Measurements from ENCODE around the gene SMYD5. TPM values are rescaled to one million over a fixed set of nuclear protein-coding genes. Genes with fewer than 3 reads are reported as not detected.
A peak's percentile ranks its signal among the peaks of the same experiment; 100 is the strongest.

The SMYD5 gene
- total and polyA plus RNA-seq, 9 of the 15 experiments (the other 6 are each of a cell fraction or from before 2014, with no cell fraction given) = 11.4 to 56.8 (median 32.0) TPM

- TF ChIP-seq NRF1 (conservative IDR thresholded peaks at IDR 0.05 in 1 of 2, IDR thresholded peaks at IDR 0.05 in 1 of 2) (peak in 1 of 2 experiments; percentile 32; a peak in 2 of 4 replicates), EP300 (IDR thresholded peaks at IDR 0.05; ENCODE audit: low read length) (no peak), PHF8 (IDR thresholded peaks at IDR 0.05; ENCODE audit: borderline replicate concordance, low read length) (peak; percentile 35; the same call in 1 of the 2 replicates), POLR2G (IDR thresholded peaks at IDR 0.05; ENCODE audit: low read depth, low read length) (peak; percentile 62), PHF21A (IDR thresholded peaks at IDR 0.05; ENCODE audit: borderline replicate concordance, low read depth) (0 out of 2 replicates have a peak, but pooled peaks have one; percentile 60), ELK1 (CRISPR knock-in tag; IDR thresholded peaks at IDR 0.05) (no peak), DEAF1 (CRISPR knock-in tag; IDR thresholded peaks at IDR 0.05) (peak; percentile 95), HOXB6 (CRISPR knock-in tag; IDR thresholded peaks at IDR 0.05; ENCODE audit: borderline replicate concordance) (no peak), LCOR (CRISPR knock-in tag; IDR thresholded peaks at IDR 0.05) (peak; percentile 93), SIN3A (IDR thresholded peaks at IDR 0.05; ENCODE audit: borderline replicate concordance in 2 of 2, control insufficient read depth in 1 of 2, low read depth in 2 of 2, low read length in 2 of 2) (no peak), CTBP1 (IDR thresholded peaks at IDR 0.05; ENCODE audit: borderline replicate concordance) (peak; percentile 84), ZBTB49 (CRISPR knock-in tag; IDR thresholded peaks at IDR 0.05; ENCODE audit: borderline replicate concordance) (no peak), GTF2A2 (tag; IDR thresholded peaks at IDR 0.05) (no peak), HCFC1 (IDR thresholded peaks at IDR 0.05; ENCODE audit: low read depth, low read length) (peak; percentile 20; the same call in 1 of the 2 replicates), SNAPC5 (CRISPR knock-in tag; IDR thresholded peaks at IDR 0.05) (no peak), FOXK2 (conservative IDR thresholded peaks at IDR 0.05 in 1 of 2, IDR thresholded peaks at IDR 0.05 in 1 of 2; ENCODE audit: low read depth in 2 of 2) (no peak), TEAD2 (tag; IDR thresholded peaks at IDR 0.05) (no peak), YBX1 (IDR thresholded peaks at IDR 0.05) (no peak), ATF1 (CRISPR knock-in tag; IDR thresholded peaks at IDR 0.05) (no peak), ATF1 (tag; IDR thresholded peaks at IDR 0.05) (peak; percentile 73), ATF6 (CRISPR knock-in tag; IDR thresholded peaks at IDR 0.05) (peak; percentile 71; the same call in 1 of the 2 replicates)
Observed at GRCh38 chr2:73176881-73177644, 37.0 kb upstream of the SMYD5 start (continued).

Data from K562 (cell line).